Occipital lobe (tissue), 2 donors: ENCODE data around the gene YJU2. TPM values are rescaled to one million over a fixed set of nuclear protein-coding genes. Genes with fewer than 3 reads are reported as not detected.
A peak's percentile ranks its signal among the peaks of the same experiment; 100 is the strongest.

ENCODE experiments used
- DNase-seq: peaks from one replicate; lab custom pipeline; 2025; lab: John Stamatoyannopoulos, UW
- total RNA-seq: library from RNA; depleted of rRNA; stranded (reverse); fragments of >200 nt; gene quantifications from one replicate; pipeline ENCODE4 v1.2.3, GENCODE V29; 2014

Gene YJU2
- total RNA-seq, 1 donor from 2014 or later = 16.2 TPM

DNA sequence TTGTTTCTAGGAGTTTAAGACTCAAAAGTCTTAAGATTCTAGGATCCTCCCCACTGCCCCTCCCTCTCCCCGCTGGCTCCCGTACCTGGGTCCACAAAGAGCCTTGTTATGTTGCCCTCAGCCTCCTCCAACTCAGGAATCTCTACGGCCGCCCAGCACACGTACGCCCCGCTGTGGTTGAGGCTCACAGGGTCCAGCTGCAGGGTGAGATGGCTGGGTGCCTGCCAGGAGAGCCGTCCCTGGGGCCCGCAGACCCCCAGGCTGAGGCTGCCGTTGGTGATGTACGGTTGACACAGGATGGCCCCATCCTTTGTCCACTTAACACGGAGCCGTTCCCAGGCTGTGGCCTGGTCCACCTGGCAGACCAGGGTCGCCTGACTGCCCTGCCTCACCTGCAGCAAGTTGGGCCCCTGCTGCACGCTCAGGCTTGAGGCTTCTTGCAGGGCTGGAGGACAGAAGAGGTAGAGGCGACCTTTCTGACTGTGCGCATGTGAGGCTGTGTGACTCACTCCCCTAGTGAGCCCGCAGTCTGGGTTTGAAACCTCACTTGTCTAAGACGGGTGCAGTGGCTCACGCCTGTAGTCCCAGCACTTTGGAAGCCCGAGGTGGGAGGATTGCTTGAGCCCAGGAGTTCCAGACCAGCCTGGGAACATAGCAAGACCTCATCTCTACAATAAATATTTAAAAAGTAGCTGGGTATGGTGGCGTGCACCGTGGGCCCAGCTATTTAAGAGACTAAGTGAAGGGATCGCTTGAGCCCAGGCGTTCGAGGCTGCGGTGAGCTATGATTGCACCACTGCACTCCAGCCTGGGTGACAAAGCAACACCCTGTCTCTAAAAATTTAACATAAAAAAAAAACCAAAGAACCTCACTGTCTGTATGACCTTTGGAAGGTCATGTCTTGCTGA, 51.3 kb downstream of the YJU2 start:
- no peak for DNase-seq

DNA sequence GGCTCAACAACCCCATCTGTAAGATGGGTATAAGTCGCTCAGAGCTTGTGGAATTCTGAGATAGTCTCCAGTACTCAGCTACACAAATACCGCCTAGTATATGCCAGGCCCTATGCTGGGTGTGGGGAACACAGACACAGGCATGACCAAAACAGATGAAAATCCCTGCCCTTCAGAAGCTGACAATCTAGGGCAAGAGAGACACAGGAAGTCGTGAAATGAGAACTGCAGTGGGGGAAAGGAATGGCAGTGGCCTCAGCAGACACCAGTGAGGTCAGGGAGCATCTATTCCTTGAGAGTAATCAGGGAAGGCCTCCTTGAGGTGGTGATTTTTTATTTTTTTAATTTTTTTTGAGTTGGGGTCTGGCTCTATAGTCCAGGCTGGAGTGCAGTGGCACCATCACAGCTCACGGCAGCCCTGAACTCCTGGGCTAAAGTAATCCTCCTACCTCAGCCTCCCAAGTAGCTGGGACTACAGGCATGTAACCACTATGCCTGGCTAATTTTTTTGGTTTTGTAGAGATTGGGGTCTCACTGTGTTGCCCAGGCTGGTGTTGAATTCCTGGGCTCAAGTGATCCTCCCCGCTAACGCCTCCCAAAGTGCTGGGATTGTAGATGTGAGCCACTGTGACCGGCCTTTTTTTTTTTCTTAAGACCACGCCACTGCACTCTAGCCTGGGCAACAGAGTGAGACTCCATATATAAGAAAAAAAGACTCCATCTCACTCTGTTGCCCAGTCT, 52.1 kb downstream of the YJU2 start:
- no peak for DNase-seq

DNA sequence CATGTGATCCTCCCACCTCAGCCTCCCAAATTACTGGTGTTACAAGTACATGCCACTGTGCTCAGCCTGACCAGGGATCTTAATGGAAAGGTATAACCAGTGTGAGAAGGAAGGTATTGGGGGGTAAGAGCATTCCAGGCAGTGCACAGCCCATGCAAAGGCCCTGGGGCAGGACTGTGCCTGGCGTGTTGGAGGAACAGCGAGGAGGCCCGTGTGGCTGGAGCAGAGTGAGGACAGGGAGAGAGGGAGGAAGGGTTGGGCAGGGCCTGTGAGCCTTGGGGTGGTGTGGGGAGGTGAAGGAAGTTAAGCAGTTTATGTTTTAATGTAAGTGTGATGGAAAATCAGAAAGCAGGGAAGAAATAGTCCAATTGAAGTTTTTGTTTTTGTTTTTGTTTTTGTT, 53.7 kb downstream of the YJU2 start:
- no peak for DNase-seq

DNA sequence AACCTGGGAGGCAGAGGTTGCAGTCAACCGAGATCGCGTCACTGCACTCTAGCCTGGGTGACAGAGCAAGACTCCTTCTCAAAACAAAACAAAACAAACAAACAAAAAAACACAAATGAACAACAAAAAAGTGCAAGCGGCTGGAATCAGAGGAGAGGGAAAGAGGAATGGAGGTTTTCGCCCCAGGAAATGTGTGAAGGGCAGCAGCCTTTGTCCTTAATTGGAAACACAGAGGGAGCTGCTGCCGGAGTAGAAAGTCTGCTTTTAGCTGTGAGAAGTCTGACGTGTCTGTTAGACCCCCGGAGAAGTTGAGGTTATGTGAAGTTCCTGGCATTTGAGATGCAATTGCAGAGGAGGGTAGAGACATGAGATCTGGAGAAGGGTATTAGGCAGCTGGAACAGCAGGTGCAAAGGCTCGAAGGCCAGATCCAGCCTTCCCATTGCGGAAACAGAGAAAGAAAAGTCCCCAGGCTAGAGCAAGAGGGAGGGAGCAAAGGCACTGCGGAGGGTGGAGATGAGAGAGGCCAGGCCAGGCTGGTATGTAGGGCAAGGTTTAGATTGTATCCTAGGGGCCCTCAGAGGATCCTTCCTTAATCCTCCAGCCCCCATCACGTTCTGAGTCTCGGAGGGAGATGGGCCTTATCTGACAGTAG, 54.8 kb downstream of the YJU2 start:
- no peak for DNase-seq

DNA sequence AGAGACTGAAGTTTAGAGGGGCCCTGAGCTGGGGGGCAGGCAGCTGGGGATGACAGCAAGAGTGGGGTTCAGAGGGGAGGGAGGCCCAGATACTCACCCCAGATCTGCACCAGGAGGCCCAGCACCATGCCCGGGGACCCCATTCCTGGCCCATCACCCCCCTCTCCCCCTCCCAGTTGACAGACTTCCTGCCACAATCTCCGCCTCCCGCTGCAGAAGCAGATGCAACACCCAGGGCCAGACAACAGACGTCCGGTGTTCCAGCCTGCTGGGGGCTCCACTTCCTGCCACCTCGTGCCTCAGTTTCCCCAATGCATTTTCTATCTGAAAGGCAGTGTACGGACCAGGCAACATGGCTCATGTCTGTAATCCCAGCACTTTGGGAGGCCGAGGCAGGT, 55.4 kb downstream of the YJU2 start, which contains the start of gene TMIGD2:
Gene TMIGD2, minus strand, starts transcription at position 147 of the 398 bp plus-strand sequence. Its CDS starts 4 bp downstream, at position 143.
- no peak for DNase-seq

DNA sequence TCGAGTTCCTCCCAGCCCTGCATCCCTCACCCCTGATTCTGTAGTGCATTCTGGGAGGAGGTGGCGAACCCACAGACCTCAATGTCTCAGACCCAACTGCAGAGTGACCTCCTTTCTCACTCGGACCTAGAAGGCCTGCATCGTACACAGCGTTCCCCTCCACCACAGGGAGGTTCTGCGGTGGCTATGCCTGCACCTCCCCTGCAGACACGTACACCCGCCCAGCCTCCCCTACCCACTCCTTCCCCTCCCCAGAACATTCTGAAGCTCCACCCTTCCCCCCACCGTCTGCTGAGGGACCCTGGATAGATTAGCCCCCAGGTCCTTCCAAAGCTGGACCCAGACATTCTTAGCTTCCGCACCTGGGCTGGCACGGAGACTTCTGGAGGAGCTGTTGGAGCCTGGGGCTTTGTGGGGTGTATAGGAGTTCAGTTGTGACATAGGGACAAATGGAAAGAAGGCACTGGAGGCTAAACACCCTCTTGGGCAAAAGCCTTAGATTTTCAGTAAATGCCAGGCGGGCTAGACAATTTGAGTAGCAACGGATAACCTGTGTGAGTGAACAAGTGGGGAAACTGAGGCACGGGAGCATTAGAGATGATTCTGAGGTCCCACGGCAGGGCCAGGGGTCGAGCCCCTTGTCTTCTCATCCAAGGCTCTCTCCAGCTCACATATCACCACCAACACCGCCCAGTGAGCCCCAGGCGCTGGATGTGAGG, 57.1 kb downstream of the YJU2 start:
- no peak for DNase-seq

DNA sequence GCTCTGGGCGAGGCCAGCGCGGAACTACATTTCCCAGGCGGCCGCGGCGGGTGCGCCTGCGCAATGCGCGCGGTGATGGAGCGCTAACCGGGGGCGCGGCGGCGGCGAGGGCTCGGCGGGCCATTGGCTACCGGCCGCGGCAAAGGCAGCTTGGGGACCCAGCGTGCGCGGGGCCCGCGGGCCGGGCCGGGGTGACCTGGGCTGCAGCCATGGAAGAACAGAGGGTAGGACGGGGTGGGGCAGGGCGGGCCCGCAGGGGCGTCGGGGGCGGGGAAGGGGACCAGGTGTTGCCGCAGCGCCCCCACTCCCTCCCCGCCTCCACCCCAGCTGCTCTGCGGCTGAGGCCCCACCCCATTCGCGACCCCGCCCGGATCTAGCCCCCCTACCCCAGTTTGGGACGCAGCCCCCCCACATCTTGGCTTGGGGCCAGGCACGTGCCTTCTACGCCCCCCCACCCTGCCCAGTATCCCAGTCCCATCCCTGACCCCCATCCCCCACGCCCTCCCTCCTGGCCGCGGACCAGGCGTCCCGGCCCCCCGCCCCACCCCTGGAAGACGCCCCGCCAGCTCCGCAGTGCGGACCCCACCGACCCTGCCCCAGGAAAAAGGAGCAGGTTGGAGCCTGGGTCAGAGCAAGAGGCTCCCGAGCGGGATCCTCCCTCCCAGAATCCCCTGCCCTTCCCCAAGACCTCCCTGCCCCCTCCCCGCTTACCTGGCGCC, 57.8 kb downstream of the YJU2 start, which contains the start of gene FSD1:
Gene FSD1, plus strand, starts transcription at position 61 of the 719 bp plus-strand sequence. Its CDS starts 149 bp downstream, at position 210.
- DNase-seq = peak; percentile 19

DNA sequence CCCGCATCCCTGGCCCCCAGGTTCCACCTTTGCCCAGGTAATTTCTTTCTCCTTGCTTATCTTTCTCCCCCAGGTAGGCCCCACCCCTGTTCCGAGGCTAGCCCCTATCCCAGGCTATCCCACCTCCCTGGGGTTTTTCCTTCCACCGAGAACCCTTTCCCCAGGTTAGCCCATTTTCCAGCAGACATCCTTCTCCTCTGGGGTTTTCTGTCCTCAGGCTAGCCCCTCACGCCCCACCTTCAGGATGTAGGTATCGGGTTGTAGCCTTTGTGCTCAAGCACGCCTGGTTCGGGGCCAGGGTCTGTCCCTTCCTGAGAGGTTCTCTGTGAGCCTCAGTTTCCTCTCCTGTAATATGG, 58.4 kb downstream of the YJU2 start:
- DNase-seq = no peak

DNA sequence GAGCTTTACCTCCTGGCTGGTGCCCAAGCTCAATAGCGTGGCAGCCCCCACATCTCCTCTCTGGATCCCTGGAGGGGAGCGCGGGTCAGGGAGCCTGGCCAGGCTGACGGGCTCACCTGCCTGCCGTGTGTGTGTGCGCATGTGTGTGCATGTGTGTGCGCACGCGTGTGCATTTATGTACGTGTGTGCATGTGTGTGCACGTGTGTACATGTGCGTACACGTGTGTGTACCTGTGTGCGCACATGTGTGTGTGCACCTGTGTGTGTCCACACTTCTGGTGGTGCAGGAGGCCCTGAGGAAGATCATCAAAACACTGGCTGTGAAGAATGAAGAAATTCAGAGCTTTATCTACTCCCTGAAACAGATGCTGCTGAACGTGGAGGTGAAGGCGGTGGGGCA, 58.8 kb downstream of the YJU2 start:
- no peak for DNase-seq

DNA sequence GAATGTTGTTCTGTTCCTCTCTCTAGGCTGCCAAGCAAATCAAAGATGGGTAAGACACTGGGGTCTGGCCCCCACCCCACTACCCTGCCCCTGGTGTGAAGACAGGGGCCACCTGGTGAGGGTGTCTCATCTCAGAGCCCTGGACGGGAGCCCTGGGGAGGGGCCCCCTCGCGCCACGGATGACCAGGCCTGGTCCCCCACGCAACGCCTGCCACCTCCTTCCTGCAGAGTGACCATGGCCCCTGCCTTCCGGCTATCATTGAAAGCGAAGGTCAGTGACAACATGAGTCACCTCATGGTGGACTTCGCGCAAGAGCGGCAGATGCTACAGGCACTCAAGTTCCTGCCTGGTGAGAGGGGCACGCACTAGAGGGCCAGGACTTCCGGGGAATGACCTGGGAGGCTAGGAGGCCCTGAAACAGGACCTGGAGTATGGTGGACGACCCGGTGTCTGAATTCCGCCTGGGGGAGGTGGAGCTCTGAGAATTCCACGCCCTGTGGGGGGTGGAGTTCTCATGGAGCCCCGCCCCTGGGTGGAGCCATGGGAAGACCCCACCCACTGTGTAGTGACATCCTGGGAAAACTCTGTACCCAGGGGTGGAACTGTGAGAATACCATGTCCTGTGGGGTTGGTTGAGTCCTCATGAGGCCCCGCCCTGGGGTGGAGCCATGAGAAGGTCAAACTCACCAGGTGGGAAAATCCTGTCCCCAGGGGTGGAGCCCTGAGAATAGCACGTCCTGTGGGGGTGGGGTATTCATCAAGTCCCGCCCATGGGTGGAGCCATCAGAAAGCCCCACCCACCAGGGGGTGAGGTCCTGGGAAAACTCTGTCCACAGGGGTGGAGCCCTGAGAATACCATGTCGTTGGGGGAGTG, 63.6 kb downstream of the YJU2 start:
- no peak for DNase-seq

DNA sequence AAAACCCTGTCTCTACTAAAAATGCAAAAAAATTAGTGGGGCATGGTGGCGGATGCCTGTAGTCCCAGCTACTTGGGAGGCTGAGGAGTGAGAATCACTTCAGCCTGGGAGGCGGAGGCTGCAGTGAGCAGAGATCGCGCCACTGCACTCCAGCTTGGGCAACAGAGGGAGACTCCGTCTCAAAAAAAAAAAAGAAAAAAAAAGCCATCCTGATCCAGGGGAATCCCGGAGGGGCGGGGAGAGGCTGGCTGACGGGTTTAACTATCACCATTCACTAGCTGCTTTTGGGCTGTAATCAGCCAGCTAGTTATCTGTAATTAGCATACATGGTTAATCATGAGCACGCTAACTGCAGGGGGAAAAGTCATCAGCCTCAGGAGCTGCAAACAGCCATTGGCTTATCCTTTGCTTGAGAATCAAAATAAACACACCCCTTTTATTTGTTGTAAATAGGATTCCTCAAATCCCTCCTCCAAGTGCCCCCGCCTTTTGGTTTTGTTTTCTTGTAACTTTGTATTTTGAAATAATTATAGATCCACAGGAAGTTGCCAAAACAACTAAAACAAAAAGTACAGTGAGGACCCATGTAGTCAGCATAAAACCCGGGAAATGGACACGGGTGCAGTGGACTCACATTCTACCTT, 67.1 kb downstream of the YJU2 start:
- DNase-seq = no peak

DNA sequence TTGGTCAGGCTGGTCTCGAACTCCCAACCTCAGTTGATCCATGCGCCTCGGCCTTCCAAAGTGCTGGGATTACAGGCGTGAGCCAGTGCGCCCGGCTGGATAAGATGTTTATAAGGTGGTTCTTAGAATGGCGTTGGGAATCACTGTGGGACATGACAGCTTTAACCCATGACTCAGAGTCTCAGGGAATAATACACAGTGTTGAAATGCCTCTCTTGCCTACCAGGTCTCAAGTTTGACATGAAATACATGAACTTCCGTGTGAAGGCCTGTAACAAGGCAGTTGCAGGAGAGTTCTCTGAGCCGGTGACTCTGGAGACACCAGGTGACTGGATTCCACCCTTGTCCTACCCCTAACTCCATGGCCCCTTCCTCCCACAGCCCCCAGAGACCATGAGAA, 70.1 kb downstream of the YJU2 start:
- no peak for DNase-seq

DNA sequence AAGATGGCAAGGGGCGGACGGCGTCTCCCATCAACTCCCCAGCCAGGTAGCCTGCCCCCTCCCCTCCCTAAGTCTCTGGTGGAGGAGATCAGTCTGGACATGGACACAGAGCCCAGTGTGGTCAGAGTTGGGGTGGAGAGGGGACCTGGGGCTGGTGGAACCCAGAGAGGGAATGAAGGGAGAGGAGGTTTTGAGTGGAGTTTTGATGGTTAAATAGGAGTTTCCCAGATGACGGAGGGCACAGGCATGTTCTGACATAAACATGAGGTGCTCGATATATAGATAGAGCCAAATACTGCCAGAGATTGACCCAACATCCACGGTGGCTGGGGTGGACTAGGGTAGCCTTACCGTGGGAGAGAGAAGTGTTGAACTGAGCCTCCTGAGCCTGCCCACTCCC, 71.6 kb downstream of the YJU2 start:
- DNase-seq = no peak

Other genes starting within 250 kb of the YJU2 start
- gene PIAS4, start 239.3 kb upstream of the YJU2 start, total RNA-seq = 22.5 TPM
- gene ZBTB7A, start 180.2 kb upstream of the YJU2 start, total RNA-seq = 2.0 TPM
- 61.3 TPM for gene MAP2K2, start 123.0 kb upstream of the YJU2 start, total RNA-seq
- gene CREB3L3, start 93.4 kb upstream of the YJU2 start, total RNA-seq = not detected
- 8.7 TPM for gene SIRT6, start 64.5 kb upstream of the YJU2 start, total RNA-seq
- 16.4 TPM for gene ANKRD24, start 64.4 kb upstream of the YJU2 start, total RNA-seq
- 0.47 TPM for gene EBI3, start 17.6 kb upstream of the YJU2 start, total RNA-seq
- gene SHD, start 32.2 kb downstream of the YJU2 start, total RNA-seq = 0.94 TPM
- gene TMIGD2, start 55.3 kb downstream of the YJU2 start, total RNA-seq = 2.7 TPM
- 28.4 TPM for gene FSD1, start 57.5 kb downstream of the YJU2 start, total RNA-seq
- gene STAP2, start 91.7 kb downstream of the YJU2 start, total RNA-seq = 2.8 TPM
- gene MPND, start 96.5 kb downstream of the YJU2 start, total RNA-seq = 11.5 TPM
- 15.3 TPM for gene SH3GL1, start 153.5 kb downstream of the YJU2 start, total RNA-seq
- gene CHAF1A, start 155.6 kb downstream of the YJU2 start, total RNA-seq = 6.2 TPM
- 54.7 TPM for gene UBXN6, start 210.7 kb downstream of the YJU2 start, total RNA-seq
- 32.8 TPM for gene HDGFL2, start 225.2 kb downstream of the YJU2 start, total RNA-seq